Right lung (tissue), 5 donors: Measurements from ENCODE around the gene FAXDC2. TPM values are rescaled to one million over a fixed set of nuclear protein-coding genes. Genes with fewer than 3 reads are reported as not detected.
"Not testable (repeated sequence)": the region's sequence is repeated elsewhere in the genome, so short reads cannot be mapped to it uniquely, and the experiment has no call there.

ENCODE experiments used
- DNase-seq, 2 donors: peaks; one replicate each; pipeline ENCODE4 v3.0.0-alpha.2; 2013
- polyA plus RNA-seq, 5 donors: library from polyadenylated mRNA; unstranded; fragments of 120-200 nt; gene quantifications; one replicate each; pipeline versions ENCODE4 v1.2.1 to v1.2.3, GENCODE V29; 2013; ENCODE audit warnings: inconsistent platforms in 1 of 5, low replicate concordance in 1 of 5; ENCODE audit not compliant: insufficient read length in 5 of 5, insufficient read depth in 1 of 5

Gene FAXDC2
- polyA plus RNA-seq, 5 donors, result 27.9 to 53.8 (median 36.9) TPM

- DNase-seq, result no peak
Measured at GRCh38 chr5:154863291-154864080, 13.1 kb upstream of the FAXDC2 start.

- DNase-seq, result no peak
Measured at GRCh38 chr5:154862766-154863165, 12.4 kb upstream of the FAXDC2 start.

DNA sequence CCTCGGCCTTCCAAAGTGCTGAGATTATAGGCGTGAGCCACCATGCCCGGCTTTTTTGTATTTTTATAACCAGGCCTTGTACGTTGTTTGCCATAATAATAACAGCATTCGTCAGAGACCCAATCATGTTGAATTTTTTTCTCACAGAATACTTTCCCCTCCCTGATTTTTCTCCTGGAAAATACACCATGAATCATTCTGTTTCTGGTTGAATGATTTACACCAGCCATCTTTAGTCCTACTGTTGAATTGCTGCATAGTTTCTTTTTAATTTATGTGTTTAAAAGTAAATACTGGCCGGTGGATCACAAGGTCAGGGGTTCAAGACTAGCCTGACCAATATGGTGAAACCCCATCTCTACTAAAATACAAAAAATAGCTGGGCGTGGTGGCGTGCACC, 11.5 kb upstream of the FAXDC2 start:
- no peak for DNase-seq

DNA sequence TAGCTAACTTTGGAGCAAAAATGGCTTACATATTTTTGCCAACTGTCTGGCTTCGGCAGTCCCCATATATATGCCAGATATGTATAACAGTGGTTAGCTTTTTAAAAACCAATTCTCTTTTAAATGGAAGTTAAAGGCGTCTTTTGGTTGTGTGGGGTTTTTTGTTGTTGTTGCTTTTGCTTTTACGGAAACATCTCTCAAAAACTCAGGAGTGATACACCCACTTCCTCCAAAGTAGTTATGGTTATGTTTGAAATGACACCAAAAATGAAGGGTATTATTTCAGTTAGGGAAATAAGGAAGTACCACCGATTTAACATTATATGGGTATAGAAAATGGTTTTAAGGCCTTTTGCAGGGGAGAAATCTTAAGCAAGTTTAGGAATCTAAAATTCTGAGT, 10.4 kb upstream of the FAXDC2 start:
- no peak for DNase-seq

GRCh38 chr5:154860123-154860522, 9.7 kb upstream of the FAXDC2 start:
- peak; percentile 32 to 40 for DNase-seq

DNA sequence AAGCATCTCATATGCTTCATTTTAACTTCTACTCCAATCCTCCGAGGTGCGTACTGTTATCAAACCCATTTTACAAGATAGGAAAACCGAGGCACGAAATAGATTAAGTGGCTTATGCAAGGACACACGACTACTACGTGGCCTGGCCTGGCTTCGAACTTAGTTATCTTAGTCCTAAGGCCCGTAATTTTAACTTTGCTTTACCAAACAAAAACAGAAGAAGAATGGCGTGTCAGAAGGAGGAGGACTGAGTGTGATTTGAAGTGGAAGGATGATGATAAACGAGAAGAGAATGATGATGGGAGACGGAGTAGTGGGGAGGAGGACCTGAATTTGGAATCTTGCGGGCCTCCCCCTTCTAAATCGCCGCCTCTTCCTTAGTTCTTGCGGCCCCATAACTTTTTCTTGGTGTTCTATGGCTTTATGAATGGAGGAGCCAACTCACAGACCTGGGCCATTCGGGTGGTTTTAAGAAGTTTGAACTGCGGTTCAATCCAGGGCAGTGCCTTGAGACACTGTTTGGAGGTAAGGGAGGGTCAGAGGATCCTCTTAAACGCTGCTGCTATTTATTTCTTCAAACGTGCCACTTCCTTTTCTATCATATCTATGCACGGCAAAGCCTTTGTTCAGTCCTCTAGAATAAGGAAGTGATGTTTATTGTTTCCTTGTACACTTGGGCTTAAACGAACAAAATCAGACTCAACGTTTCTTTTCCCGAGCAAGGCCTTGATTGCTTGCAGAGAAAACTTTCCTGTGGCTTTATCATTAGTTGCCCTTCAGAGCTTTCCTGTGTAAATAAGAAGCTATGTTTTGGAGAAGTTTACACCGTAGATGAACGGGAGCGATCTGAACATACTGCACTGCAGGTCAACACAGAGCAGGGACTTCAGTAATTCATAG, 8.8 kb upstream of the FAXDC2 start:
- DNase-seq, result peak in 1 of 2 donors; percentile 23

GRCh38 chr5:154858297-154858971, 8.0 kb upstream of the FAXDC2 start, which contains the start of gene CNOT8:
Gene CNOT8, plus strand, starts transcription at chr5:154858627. Its CDS starts 4,652 bp downstream, at chr5:154863279.
- DNase-seq, result peak; percentile 98

- DNase-seq, result peak; percentile 98 to 99
Measured at GRCh38 chr5:154857530-154858296, 7.3 kb upstream of the FAXDC2 start.

GRCh38 chr5:154851351-154851750, 948 bp upstream of the FAXDC2 start:
- no peak for DNase-seq

DNA sequence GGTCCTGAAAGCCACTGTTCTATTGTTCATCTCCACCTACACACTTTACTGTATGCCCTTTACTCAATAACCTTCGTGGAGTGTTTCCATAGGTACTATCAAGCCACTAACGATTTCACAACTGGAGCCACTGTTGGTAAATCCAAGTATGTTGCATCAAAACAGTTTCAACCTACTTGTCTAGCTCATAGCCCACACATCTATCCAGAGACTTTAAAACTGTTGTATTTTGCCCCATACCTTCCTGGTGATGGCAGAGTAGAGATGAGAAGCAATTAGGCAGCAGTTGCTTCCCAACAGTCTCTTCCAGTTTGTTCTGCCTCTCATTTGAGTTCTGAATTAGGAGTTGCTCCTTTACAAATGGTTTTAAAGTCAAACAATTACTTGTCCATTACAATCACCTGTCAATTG, 607 bp downstream of the FAXDC2 start:
- DNase-seq, result no peak

DNA sequence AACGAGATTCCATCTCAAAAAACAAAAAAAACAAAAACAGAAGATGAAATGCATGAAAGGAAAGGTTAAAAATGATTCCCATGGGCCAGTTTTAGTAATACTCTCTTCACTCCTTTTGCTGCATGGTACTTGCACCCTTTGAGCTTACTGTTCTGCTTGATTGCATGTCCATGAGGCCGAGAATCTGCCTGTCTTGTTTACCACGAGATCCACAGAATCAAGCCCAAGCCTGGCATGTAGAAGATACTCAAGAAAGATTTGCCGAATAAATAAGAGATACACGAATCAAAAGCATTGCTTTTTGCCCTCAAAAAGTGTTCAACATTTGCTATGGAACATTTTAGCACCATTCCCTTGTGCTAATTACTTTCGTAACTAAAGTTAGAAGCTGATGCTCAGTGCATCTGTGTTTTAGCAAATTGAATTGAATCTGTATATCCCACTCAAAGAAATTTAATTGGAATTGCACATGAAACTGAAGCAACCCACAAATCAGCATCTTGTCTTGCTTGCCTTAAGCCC, 1.1 kb downstream of the FAXDC2 start:
- no peak for DNase-seq

GRCh38 chr5:154844809-154845208, 5.6 kb downstream of the FAXDC2 start:
- DNase-seq, result no peak

GRCh38 chr5:154842689-154843530, 7.5 kb downstream of the FAXDC2 start:
- DNase-seq, result no peak

DNA sequence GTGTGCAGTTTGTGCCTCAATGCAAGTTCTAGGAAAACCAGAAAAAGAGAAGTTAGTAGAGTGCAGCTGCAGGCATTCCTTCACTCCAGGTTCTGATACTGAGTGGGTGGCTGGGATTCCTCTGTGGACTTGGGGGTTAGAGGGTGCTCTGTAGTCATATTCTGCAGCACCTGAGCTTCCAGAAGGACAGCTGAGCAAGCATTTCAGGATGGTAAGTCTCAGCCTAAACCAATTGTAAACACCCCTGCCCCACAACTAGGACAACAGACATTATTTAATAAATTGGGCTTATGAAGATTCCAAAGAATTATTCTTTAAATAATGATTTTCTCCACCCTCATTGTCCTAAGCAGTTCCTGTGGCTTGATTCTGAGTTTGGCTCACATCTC, 9.1 kb downstream of the FAXDC2 start:
- DNase-seq, result no peak

DNA sequence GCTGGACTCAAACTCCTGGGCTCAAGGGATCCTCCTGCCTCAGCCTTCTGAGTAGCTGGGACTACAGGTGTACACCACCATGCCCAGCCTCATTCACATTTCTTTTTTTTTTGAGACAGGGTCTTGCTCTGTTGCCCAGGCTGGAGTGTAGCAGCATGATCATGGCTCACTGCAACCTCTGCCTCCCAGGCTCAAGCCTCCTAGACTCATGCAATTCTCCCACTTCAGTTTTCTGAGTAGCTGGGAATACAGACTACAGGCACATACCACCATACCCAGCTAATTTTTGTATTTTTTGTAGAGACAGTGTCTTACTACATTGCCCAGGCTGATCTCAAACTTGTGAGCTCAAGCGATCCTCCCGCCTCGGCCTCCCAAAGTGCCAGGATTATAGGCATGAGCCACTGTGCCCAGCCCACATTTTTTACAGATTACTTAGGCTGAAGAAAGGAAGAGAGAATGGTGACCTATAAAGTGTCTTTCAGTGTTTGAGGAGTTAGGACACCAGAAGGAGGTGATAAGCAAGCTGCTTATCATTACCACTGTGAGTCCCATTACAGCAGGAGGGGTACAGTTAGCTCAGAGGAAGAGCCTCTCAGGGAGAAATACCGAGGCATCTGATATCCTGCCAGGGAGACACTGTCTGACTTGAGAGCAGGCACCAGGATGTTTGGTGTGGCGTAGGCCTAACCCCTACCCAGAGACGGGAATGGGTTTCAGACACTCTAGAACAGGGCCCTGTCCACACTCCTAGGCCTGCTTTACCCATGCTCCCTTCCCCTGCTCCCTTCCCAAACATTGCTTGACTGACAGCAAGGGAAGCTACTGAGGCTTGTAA, 9.7 kb downstream of the FAXDC2 start:
- DNase-seq, result no peak

- no peak for DNase-seq
Measured at GRCh38 chr5:154837009-154837901, 13.1 kb downstream of the FAXDC2 start.

- no peak for DNase-seq
Measured at GRCh38 chr5:154836225-154836624, 14.2 kb downstream of the FAXDC2 start.

DNA sequence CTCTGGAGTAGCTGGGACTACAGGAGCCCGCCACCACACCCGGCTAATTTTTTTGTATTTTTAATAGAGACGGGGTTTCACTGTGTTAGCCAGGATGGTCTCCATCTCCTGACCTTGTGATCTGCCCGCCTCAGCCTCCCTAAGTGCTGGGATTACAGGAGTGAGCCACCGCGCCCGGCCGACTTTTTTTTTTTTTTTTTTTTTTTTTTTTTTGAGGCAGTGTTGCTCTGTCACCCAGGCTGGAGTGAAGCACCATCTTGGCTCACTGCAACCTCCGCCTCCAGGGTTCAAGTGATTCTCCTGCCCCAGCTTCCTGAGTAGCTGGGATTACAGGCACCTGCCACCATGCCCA, 14.7 kb downstream of the FAXDC2 start:
- not testable (repeated sequence) for DNase-seq
